ENCODE results near the gene PPM1L.

Gene PPM1L

DNA sequence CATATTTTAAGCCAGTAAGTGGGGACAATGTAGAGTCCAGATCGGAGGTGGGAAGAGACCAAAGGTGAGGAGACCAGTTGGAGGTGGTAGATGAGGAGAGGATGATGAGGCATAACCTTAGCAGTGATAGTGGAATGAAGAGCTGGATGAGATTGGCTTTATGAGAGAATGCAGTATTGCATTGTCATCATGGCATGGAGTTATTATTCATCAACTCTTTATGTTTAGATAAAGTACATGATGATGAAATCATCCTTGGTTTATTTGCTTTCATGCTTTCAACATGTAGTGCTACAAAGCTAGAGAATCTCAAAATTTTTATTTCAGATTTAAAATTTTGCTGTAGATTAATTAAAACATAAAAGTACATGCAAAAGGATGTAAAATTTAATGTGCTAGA, 64.0 kb downstream of the PPM1L start:
- ChIA-PET CTCF (no interaction called here), POLR2A (no interaction called here)
- TF ChIP-seq, protein P1, sequence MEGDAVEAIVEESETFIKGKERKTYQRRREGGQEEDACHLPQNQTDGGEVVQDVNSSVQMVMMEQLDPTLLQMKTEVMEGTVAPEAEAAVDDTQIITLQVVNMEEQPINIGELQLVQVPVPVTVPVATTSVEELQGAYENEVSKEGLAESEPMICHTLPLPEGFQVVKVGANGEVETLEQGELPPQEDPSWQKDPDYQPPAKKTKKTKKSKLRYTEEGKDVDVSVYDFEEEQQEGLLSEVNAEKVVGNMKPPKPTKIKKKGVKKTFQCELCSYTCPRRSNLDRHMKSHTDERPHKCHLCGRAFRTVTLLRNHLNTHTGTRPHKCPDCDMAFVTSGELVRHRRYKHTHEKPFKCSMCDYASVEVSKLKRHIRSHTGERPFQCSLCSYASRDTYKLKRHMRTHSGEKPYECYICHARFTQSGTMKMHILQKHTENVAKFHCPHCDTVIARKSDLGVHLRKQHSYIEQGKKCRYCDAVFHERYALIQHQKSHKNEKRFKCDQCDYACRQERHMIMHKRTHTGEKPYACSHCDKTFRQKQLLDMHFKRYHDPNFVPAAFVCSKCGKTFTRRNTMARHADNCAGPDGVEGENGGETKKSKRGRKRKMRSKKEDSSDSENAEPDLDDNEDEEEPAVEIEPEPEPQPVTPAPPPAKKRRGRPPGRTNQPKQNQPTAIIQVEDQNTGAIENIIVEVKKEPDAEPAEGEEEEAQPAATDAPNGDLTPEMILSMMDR (IDR thresholded peaks at IDR 0.05; ENCODE audit: control extremely low read depth, extremely low read depth, low read depth, missing control alignments): no peak
- no peak for DNase-seq (ENCODE audit: extremely low spot score)

DNA sequence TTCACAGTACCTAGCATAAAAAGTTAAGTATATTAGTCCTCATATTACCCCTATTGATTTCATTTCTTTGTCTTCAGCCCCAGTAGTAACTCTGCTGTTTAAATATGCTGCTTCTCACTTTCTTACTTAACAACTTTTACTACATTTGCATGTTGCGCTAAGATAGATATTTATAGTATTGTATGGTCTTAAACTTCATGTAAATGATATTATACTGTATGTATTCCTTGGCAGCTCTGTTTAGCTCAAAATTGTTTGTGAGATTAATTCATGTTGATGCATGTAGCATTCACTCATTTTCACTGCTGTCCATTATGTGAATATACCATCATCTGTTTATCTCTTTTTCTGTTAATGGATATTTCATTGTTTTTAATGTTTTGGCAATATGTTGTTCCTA, 64.4 kb downstream of the PPM1L start:
- TF ChIP-seq, protein P1 (IDR thresholded peaks at IDR 0.05; ENCODE audit: control extremely low read depth, extremely low read depth, low read depth, missing control alignments): no peak
- DNase-seq (ENCODE audit: extremely low spot score): no peak
- ChIA-PET POLR2A (no interaction called here), CTCF (no interaction called here)

DNA sequence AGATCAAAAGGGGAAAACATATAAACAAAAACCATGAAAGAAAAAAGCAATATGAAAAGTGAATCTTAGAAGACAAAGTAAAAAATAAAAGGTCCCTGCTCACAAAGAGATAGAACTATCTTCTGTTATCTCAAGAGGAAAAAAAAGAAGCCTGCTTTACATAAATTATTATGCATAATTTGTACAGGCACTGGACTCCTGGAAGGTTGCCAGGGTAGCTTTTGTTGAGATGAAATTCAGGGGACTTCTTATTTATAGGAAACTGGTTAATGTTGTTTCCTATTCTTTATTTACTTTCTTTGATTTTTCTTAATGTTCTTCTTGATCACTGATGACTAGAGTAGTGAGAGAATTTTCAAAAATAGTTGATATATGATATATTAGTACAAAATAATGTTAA, 66.9 kb downstream of the PPM1L start:
- CTCF ChIA-PET: no interaction called here
- POLR2A ChIA-PET: no interaction called here
- TF ChIP-seq, protein P1 (IDR thresholded peaks at IDR 0.05; ENCODE audit: control extremely low read depth, extremely low read depth, low read depth, missing control alignments): no peak
- DNase-seq (ENCODE audit: extremely low spot score): no peak

DNA sequence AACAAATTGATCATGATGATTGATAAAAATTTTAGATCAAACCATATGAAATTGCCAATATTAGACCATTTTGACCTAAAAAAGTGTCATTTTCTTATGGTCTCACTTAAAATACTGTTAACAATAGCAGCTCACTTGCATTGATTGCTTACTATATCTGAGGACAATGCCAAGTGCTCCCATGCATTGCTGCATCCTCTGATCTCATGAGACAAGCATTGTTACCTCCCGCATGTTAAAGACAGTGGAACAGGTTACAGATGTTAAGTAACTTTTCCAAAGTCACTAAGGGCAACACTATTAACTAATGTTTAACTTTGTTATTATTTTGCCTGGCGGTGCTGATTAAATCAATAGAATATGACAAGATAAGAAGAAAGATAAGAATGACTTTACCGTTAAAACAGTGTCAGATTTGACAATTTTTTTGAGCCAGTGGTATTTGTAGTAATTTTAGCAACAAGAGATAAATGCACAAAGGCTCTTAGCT, 69.3 kb downstream of the PPM1L start:
- POLR2A ChIA-PET: no interaction called here
- TF ChIP-seq, protein P1 (IDR thresholded peaks at IDR 0.05; ENCODE audit: control extremely low read depth, extremely low read depth, low read depth, missing control alignments): no peak
- no peak for DNase-seq (ENCODE audit: extremely low spot score)
- CTCF ChIA-PET: interaction anchor here (1.2 kb wide), 1 partner anchor 95 kb away, joined by 3 read pairs; no protein-coding TSS in a partner anchor

DNA sequence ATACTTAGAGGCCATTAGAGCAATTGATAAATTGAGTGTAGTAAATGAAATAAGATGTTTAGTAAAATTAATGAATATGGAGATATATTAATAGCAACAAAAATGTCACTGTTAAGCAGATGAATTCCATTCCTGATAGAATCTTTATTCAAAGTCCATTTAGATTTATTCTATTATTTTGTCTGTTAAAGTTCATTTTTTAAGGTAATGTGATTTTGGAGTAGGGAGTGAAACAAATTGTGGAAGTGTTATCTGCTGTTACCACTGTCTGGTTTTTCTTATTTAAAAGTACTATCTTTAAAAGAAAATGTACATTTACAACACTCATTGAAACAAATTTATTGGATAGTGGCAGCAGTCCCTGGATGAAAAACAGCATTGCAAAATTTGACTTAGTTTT, 70.4 kb downstream of the PPM1L start:
- POLR2A ChIA-PET: no interaction called here
- TF ChIP-seq, protein P1 (IDR thresholded peaks at IDR 0.05; ENCODE audit: control extremely low read depth, extremely low read depth, low read depth, missing control alignments): no peak

DNA sequence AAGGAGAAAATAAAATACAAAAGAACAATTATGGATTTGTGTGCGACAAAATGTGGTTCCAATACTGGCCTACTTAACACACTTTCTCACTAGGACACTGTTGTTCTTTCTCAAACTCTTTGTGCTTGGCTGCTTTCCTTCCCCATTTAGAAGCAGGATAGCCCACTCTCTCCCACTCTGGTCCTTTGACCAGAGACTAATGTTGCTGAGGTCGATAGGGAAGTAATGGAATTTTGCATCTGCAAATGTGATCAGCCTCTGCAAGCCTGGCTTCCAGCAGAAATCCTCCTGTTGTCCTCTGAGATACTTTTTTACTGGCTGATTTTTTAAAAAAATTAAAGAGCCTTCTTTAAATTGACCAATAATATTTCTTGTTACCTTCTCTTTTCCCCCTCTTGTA, 71.0 kb downstream of the PPM1L start:
- TF ChIP-seq, protein P1 (IDR thresholded peaks at IDR 0.05; ENCODE audit: control extremely low read depth, extremely low read depth, low read depth, missing control alignments): no peak
- DNase-seq (ENCODE audit: extremely low spot score): no peak
- ChIA-PET CTCF (interaction anchor here (0.9 kb wide), 1 partner anchor 99 kb away, joined by 3 read pairs; no protein-coding TSS in a partner anchor), POLR2A (no interaction called here)

More for the DNA sequence above, 70.4 kb downstream of the PPM1L start:
- DNase-seq (ENCODE audit: extremely low spot score): no peak
- CTCF ChIA-PET: interaction anchor here (0.9 to 1.2 kb wide), 2 partner anchors 94 to 100 kb away, joined by 3 read pairs; no protein-coding TSS in a partner anchor

Data from GM10248 (cell line).